Measurements from ENCODE around the gene SMAD2.

DNA sequence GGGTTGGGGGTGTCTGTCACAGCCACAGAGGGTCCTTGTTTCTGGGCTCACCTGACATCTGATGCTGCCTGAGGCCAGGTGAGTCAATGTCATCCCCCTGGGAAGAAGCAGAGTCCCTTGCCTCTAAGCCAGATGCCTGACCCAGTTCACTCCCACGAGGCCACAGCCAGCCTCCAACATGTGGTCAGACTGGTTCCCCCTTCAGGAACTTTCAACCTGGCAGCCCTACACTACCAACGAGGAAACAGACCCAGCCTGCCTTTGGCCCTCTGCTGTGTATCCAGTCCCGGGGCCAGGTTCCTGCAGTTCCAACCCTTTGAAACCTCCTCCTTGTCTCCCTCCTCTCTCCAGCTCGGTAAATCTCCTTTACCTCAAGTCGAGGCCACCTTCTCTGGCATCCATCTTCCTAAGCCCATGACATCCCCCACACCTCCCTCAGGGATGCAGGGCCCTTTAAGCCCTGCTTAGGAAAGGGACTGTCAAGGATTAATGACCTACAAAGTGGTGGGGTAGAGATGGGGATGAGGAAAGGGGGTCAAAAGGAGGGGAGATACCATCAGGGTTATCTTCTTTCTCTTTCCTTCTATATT lies 49.2 kb upstream of the SMAD2 start:
- TF ChIP-seq, protein P1, sequence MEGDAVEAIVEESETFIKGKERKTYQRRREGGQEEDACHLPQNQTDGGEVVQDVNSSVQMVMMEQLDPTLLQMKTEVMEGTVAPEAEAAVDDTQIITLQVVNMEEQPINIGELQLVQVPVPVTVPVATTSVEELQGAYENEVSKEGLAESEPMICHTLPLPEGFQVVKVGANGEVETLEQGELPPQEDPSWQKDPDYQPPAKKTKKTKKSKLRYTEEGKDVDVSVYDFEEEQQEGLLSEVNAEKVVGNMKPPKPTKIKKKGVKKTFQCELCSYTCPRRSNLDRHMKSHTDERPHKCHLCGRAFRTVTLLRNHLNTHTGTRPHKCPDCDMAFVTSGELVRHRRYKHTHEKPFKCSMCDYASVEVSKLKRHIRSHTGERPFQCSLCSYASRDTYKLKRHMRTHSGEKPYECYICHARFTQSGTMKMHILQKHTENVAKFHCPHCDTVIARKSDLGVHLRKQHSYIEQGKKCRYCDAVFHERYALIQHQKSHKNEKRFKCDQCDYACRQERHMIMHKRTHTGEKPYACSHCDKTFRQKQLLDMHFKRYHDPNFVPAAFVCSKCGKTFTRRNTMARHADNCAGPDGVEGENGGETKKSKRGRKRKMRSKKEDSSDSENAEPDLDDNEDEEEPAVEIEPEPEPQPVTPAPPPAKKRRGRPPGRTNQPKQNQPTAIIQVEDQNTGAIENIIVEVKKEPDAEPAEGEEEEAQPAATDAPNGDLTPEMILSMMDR (IDR thresholded peaks at IDR 0.05; ENCODE audit: low read length): no peak
- no peak for TF ChIP-seq EZH2 (optimal IDR thresholded peaks at IDR 0.05; ENCODE audit: low read depth, low read length)
- TF ChIP-seq EZH2phosphoT487 (IDR thresholded peaks at IDR 0.05; ENCODE audit: low read length): no peak
